ENCODE results near the gene BHLHE23. TPM values are rescaled to one million over a fixed set of nuclear protein-coding genes. Genes with fewer than 3 reads are reported as not detected.

BHLHE23 gene
- total RNA-seq, 2 donors from 2014 or later, result 4.0 TPM; not detected in 1

- no peaks in the 10 kb centered on the region for H3K36me3 ChIP-seq
- no peak overlapping the region for H3K4me3 ChIP-seq
- peaks cover 35% of the 10 kb centered on the region for H3K27me3 ChIP-seq (replicated peaks; ENCODE audit: insufficient read depth)
- no peak for TF ChIP-seq POLR2A (IDR thresholded peaks at IDR 0.05)
- no peak for TF ChIP-seq POLR2AphosphoS5 (IDR thresholded peaks at IDR 0.05)
- no peak for TF ChIP-seq CTCF (IDR thresholded peaks at IDR 0.05)
- H3K4me1 ChIP-seq (replicated peaks), result no peaks in the 10 kb centered on the region
- 33% methylated on average over 22 of the region's 22 CpGs for WGBS
- intact Hi-C loops (cut with DNase I), result no loop called here
- H3K9me3 ChIP-seq, result no peaks in the 10 kb centered on the region
- no peak overlapping the region for H3K27ac ChIP-seq
- DNase-seq (ENCODE audit: low spot score), result no peak
These were observed 21.7 kb upstream of the BHLHE23 start for GRCh38 chr20:63028461-63028921.

DNA sequence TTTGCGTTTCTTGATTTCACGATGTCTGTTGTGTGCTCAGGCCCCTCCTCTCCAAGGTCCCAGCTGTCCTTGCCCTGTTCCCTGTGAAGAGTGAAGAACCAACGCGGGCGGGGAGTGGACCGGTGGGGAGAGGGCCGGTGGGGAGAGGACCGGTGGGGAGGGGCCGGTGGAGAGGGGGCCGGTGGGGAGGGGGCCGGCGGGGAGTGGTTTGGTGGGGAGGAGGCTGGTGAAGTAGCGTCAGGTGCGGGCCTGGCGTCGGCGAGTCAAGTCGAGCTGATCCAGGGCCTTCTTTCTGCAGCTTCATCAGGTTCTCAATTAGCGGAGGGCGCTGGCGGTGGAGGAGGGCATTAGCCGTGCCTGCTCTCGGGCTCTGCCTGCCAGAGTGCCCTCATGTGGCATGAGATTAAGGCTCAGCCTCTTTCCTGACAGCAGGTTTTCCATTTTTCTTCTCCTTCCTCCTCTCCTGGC is 21.2 kb upstream of the BHLHE23 start:
- intact Hi-C loops (cut with DNase I), result no loop called here
- peaks cover 40% of the 10 kb centered on the region for H3K27me3 ChIP-seq (replicated peaks; ENCODE audit: insufficient read depth)
- no peaks in the 10 kb centered on the region for H3K9me3 ChIP-seq
- WGBS, result 10% methylated on average over 8 of the region's 23 CpGs
- no peak for DNase-seq (ENCODE audit: low spot score)
- TF ChIP-seq CTCF (IDR thresholded peaks at IDR 0.05) (no peak), POLR2A (IDR thresholded peaks at IDR 0.05) (no peak), POLR2AphosphoS5 (IDR thresholded peaks at IDR 0.05) (no peak)
- no peaks in the 10 kb centered on the region for H3K36me3 ChIP-seq
- no peak overlapping the region for H3K27ac ChIP-seq
- H3K4me3 ChIP-seq, result no peak overlapping the region
- no peaks in the 10 kb centered on the region for H3K4me1 ChIP-seq (replicated peaks)

DNA sequence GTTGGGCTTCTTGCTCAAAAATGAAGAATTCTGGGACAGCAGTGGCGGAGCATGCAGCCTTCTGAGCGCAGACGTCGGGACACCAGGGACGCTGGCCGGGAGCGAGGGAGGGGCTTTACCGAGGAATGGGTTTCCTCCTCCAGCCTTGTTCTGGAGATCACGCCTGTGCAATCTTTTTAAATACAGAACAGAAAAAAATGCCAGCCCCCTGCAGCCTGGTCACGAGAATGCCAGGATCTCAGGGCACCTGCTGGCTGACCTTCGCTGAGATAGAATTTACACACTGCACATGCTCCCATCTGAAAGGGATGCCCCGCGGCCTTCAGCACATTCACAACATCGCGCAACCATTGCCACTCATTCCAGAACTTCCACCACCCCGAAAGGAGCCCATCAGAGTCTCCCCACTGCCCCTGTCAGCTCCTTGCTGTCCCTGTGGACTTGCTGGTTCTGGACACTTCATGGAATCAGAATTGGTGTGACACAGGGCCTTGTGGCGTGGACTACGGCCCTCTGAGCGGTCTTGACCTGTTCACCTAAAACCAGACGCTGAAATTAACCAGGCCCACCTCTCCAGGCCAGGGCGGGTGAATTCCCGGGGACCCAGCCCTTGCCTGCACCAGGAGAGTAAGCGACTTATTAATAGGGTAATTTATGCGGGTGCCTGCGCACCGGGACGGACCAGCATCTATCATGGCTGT is 20.6 kb upstream of the BHLHE23 start:
- peaks cover 43% of the 10 kb centered on the region for H3K27me3 ChIP-seq (replicated peaks; ENCODE audit: insufficient read depth)
- no peaks in the 10 kb centered on the region for H3K4me1 ChIP-seq (replicated peaks)
- TF ChIP-seq POLR2A (IDR thresholded peaks at IDR 0.05) (no peak), CTCF (IDR thresholded peaks at IDR 0.05) (no peak), POLR2AphosphoS5 (IDR thresholded peaks at IDR 0.05) (no peak)
- no peaks in the 10 kb centered on the region for H3K36me3 ChIP-seq
- no peak overlapping the region for H3K4me3 ChIP-seq
- intact Hi-C loops (cut with DNase I), result no loop called here
- DNase-seq (ENCODE audit: low spot score), result no peak
- H3K27ac ChIP-seq, result no peak overlapping the region
- H3K9me3 ChIP-seq, result no peaks in the 10 kb centered on the region
- 51% methylated on average over 27 of the region's 27 CpGs for WGBS

DNA sequence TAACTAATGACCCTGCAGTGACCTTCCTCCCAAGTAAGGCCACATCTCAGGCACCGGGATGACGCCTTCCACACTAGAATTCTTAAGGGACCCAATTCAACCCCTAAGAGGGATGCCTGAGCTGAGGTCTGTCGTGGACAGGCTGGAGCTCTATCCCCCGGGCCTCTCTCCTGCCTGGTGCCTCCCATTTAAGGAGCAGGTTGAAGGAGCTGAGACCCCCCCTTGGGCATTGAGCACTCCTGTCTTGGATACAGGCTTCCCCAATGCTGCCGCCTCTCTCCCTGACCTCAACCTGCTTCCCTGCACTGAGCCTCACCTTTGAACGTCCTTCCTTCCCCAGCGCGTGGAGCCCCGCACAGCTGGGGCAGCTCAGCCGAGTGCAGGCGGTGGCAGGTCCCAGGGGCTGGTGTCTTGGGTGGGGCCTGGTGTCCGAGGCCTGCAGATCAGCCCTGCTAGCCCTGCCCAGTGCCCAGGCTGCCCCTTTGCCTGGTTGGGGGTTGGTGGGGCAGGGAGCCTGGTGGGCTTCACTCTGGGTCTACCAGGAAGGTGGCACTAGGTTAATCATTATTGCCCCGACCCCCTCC is 19.9 kb upstream of the BHLHE23 start:
- no peaks in the 10 kb centered on the region for H3K9me3 ChIP-seq
- DNase-seq (ENCODE audit: low spot score), result no peak
- intact Hi-C loops (cut with DNase I), result no loop called here
- 73% methylated on average over 13 of the region's 13 CpGs for WGBS
- no peak overlapping the region for H3K4me3 ChIP-seq
- no peak for TF ChIP-seq POLR2AphosphoS5 (IDR thresholded peaks at IDR 0.05)
- H3K4me1 ChIP-seq (replicated peaks), result no peaks in the 10 kb centered on the region
- no peaks in the 10 kb centered on the region for H3K36me3 ChIP-seq
- peaks cover 40% of the 10 kb centered on the region for H3K27me3 ChIP-seq (replicated peaks; ENCODE audit: insufficient read depth)
- H3K27ac ChIP-seq, result no peak overlapping the region

DNA sequence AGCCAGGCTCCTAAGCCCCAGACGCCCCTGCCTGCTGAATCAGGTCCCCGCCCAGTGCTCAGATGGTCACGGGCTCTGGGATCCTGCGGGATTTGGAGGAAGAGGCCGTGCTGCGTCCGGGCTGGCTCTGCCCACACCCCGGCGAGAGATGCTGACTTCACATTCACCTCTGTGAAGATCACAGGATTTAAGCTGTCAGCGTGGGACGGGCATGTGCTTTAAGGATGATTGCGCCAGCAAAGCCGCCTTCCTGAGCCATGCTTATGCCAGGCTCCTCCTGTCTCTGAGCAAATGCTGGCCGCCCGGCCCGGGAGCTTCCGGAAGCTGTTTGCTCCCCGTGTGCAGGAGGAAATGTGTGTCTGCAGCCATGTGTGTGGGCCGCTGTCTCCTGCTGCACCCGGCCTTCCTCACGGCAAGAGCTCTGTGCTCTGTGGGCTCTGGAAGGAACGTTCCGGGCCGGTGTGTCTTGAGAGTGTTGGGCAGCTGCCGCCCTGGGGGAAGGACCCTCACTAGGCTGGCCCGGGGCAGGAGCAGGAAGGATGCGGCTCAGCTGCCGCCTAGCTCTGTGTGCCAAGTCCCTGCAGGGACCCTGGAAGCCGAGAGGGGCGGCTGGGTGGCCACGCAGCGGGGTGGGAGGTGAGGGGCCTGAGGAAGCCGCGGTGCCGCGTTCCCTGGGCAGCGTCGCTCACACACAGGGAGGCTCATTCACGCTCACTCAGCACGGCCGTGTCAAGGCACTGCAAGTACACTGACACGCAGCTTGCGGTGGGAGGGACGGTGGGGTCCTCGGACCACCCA is 19.0 kb upstream of the BHLHE23 start:
- peaks cover 35% of the 10 kb centered on the region for H3K27me3 ChIP-seq (replicated peaks; ENCODE audit: insufficient read depth)
- no peaks in the 10 kb centered on the region for H3K36me3 ChIP-seq
- no peak for DNase-seq (ENCODE audit: low spot score)
- H3K4me3 ChIP-seq, result no peak overlapping the region
- no peaks in the 10 kb centered on the region for H3K4me1 ChIP-seq (replicated peaks)
- no peaks in the 10 kb centered on the region for H3K9me3 ChIP-seq
- no peak overlapping the region for H3K27ac ChIP-seq
- 39% methylated on average over 37 of the region's 45 CpGs for WGBS
- TF ChIP-seq POLR2AphosphoS5 (IDR thresholded peaks at IDR 0.05), result no peak
- no peak for TF ChIP-seq POLR2A (IDR thresholded peaks at IDR 0.05)
- TF ChIP-seq CTCF (IDR thresholded peaks at IDR 0.05), result no peak
- intact Hi-C loops (cut with DNase I), result no loop called here

All from prostate gland (tissue), 2 donors.